Gastroesophageal sphincter (tissue), 3 donors: ENCODE measurements around the gene ZNF714.

ENCODE experiments used
- EP300 ChIP-seq: sonication (generic); formaldehyde crosslinking; IDR thresholded peaks from one replicate; pipeline ENCODE4 v1.6.1; 2017; ENCODE audit warnings: antibody characterized with exemption, mild to moderate bottlenecking
- POLR2A ChIP-seq, 2 donors: fragments of 450-650 bp; IDR thresholded peaks; one replicate each; pipeline ENCODE4 v1.6.1; 2017; ENCODE audit warnings: antibody characterized with exemption in 2 of 2, mild to moderate bottlenecking in 2 of 2, moderate library complexity in 1 of 2
- TF ChIP-seq, protein P1 (sequence below), 4 experiments: fragments of 200-600 bp in 2 of 4; fragments of 450-650 bp in 2 of 4; sonication (generic) in 1 of 4; IDR thresholded peaks; one replicate each; pipeline ENCODE4 v1.5.1; 2017 to 2019; ENCODE audit warnings: antibody characterized with exemption in 4 of 4, mild to moderate bottlenecking in 2 of 4, moderate library complexity in 2 of 4

GRCh38 chr19:21134934-21135366 is 52.9 kb downstream of the ZNF714 start:
- TF ChIP-seq EP300 (no peak), POLR2A (IDR thresholded peaks at IDR 0.05) (no peak)
- TF ChIP-seq, protein P1, sequence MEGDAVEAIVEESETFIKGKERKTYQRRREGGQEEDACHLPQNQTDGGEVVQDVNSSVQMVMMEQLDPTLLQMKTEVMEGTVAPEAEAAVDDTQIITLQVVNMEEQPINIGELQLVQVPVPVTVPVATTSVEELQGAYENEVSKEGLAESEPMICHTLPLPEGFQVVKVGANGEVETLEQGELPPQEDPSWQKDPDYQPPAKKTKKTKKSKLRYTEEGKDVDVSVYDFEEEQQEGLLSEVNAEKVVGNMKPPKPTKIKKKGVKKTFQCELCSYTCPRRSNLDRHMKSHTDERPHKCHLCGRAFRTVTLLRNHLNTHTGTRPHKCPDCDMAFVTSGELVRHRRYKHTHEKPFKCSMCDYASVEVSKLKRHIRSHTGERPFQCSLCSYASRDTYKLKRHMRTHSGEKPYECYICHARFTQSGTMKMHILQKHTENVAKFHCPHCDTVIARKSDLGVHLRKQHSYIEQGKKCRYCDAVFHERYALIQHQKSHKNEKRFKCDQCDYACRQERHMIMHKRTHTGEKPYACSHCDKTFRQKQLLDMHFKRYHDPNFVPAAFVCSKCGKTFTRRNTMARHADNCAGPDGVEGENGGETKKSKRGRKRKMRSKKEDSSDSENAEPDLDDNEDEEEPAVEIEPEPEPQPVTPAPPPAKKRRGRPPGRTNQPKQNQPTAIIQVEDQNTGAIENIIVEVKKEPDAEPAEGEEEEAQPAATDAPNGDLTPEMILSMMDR (IDR thresholded peaks at IDR 0.05), result no peak
